Measurements from ENCODE around the gene COPZ2. TPM values are rescaled to one million over a fixed set of nuclear protein-coding genes. Genes with fewer than 3 reads are reported as not detected.

Gene COPZ2
- total RNA-seq, 1 donor from 2014 or later, result 155 TPM

GRCh38 chr17:47982091-47982617, 55.4 kb downstream of the COPZ2 start:
- intact Hi-C loops (cut with DNase I), result no loop called here
- Histone ChIP-seq H3K36me3 (peaks cover 47 to 56% of the 10 kb centered on the region in 2 donors), H3K27ac (no peak overlapping the region), H3K4me1 (no peaks in the 10 kb centered on the region), H3K27me3 (no peaks in the 10 kb centered on the region), H3K9me3 (no peaks in the 10 kb centered on the region), H3K4me3 (no peak overlapping the region)
- no peak for DNase-seq (ENCODE audit: low spot score in 2 of 2)
- no peak for TF ChIP-seq CTCF (IDR thresholded peaks at IDR 0.05)

- H3K4me1 ChIP-seq, result no peaks in the 10 kb centered on the region
- no peak for DNase-seq (ENCODE audit: low spot score in 2 of 2)
- H3K4me3 ChIP-seq, result no peak overlapping the region
- H3K36me3 ChIP-seq, result peaks cover 54 to 63% of the 10 kb centered on the region in 2 donors
- H3K9me3 ChIP-seq, result no peaks in the 10 kb centered on the region
- H3K27ac ChIP-seq, result no peak overlapping the region
- intact Hi-C loops (cut with DNase I), result no loop called here
- no peaks in the 10 kb centered on the region for H3K27me3 ChIP-seq
- no peak for TF ChIP-seq CTCF (IDR thresholded peaks at IDR 0.05)
These were observed 56.1 kb downstream of the COPZ2 start for GRCh38 chr17:47981462-47981861.

GRCh38 chr17:47980541-47980940, 57.1 kb downstream of the COPZ2 start:
- Histone ChIP-seq H3K27ac (no peak overlapping the region), H3K27me3 (no peaks in the 10 kb centered on the region), H3K9me3 (no peaks in the 10 kb centered on the region), H3K4me1 (no peaks in the 10 kb centered on the region), H3K4me3 (no peak overlapping the region), H3K36me3 (peaks cover 61 to 72% of the 10 kb centered on the region in 2 donors)
- intact Hi-C loops (cut with DNase I), result no loop called here
- DNase-seq (ENCODE audit: low spot score in 2 of 2), result no peak
- TF ChIP-seq CTCF (IDR thresholded peaks at IDR 0.05), result no peak

- Histone ChIP-seq H3K27me3 (no peaks in the 10 kb centered on the region), H3K4me1 (no peaks in the 10 kb centered on the region), H3K27ac (no peak overlapping the region), H3K9me3 (no peaks in the 10 kb centered on the region), H3K4me3 (no peak overlapping the region), H3K36me3 (peaks cover 75 to 94% of the 10 kb centered on the region in 2 donors)
- intact Hi-C loops (cut with DNase I), result loop anchor here (1.0 to 2.0 kb wide), 2 partner anchors 40 to 152 kb away; no protein-coding TSS in a partner anchor
- peak; percentile 39 to 71 (median 62) for TF ChIP-seq CTCF (IDR thresholded peaks at IDR 0.05)
- no peak for DNase-seq (ENCODE audit: low spot score in 2 of 2)
These were observed 59.3 kb downstream of the COPZ2 start for GRCh38 chr17:47978324-47978723.

Other genes with a start within 250 kb of the COPZ2 start
- 28.8 TPM for gene OSBPL7, start 216.0 kb downstream of the COPZ2 start, total RNA-seq
- 13.7 TPM for gene MRPL10, start 206.3 kb downstream of the COPZ2 start, total RNA-seq
- not detected for gene LRRC46, start 206.1 kb downstream of the COPZ2 start, total RNA-seq
- 126 TPM for gene SCRN2, start 196.5 kb downstream of the COPZ2 start, total RNA-seq
- gene SP6, start 186.6 kb downstream of the COPZ2 start, total RNA-seq, result 0.11 TPM
- gene SP2, start 141.6 kb downstream of the COPZ2 start, total RNA-seq, result 198 TPM
- gene PNPO, start 96.2 kb downstream of the COPZ2 start, total RNA-seq, result 36.7 TPM
- not detected for gene PRR15L, start 79.9 kb downstream of the COPZ2 start, total RNA-seq
- gene CDK5RAP3, start 66.7 kb downstream of the COPZ2 start, total RNA-seq, result 52.3 TPM
- 114 TPM for gene NFE2L1, start 10.6 kb upstream of the COPZ2 start, total RNA-seq
- gene CBX1, start 63.7 kb upstream of the COPZ2 start, total RNA-seq, result 20.2 TPM
- gene SNX11, start 70.0 kb upstream of the COPZ2 start, total RNA-seq, result 6.6 TPM

Measured in ascending aorta (tissue), 2 donors.